Trophoblast cell (in vitro differentiated cells and primary cell): ENCODE data around the gene MBP.
"Not testable (repeated sequence)": the region's sequence is repeated elsewhere in the genome, so short reads cannot be mapped to it uniquely, and the experiment has no call there.

Experiments
- DNase-seq, 2 donors: peaks; one replicate each; pipeline ENCODE4 v3.0.0-alpha.2; 2016
- H2AFZ ChIP-seq: 2 replicates; pipeline ENCODE4 v1.6.1; 2013; ENCODE audit warnings: low read length, moderate library complexity, mild to moderate bottlenecking; ENCODE audit not compliant: insufficient read depth, poor library complexity
- H2AK5ac ChIP-seq: 2 replicates; pipeline ENCODE4 v1.6.1; 2013; ENCODE audit warnings: mild to moderate bottlenecking, low read length
- H2BK120ac ChIP-seq: 2 replicates; pipeline ENCODE4 v1.6.1; 2013; ENCODE audit warnings: low read length, mild to moderate bottlenecking, moderate library complexity; ENCODE audit not compliant: insufficient read depth, poor library complexity
- H2BK12ac ChIP-seq: 2 replicates; pipeline ENCODE4 v1.6.1; 2013; ENCODE audit warnings: mild to moderate bottlenecking, low read length, moderate library complexity
- H2BK5ac ChIP-seq: 2 replicates; pipeline ENCODE4 v1.6.1; 2013; ENCODE audit warnings: low read length, low read depth, moderate library complexity, mild to moderate bottlenecking; ENCODE audit not compliant: poor library complexity
- H3K14ac ChIP-seq: 2 replicates; pipeline ENCODE4 v1.6.1; 2013; ENCODE audit warnings: mild to moderate bottlenecking, low read length
- H3K18ac ChIP-seq: 2 replicates; pipeline ENCODE4 v1.6.1; 2013; ENCODE audit warnings: mild to moderate bottlenecking, low read length
- H3K23ac ChIP-seq: 2 replicates; pipeline ENCODE4 v1.6.1; 2013; ENCODE audit warnings: low read length
- H3K27ac ChIP-seq: 2 replicates; pipeline ENCODE4 v1.5.1; 2013; ENCODE audit warnings: low read depth, mild to moderate bottlenecking, inconsistent platforms, low read length, moderate library complexity
- H3K27me3 ChIP-seq: 2 replicates; pipeline ENCODE4 v1.6.1; 2013; ENCODE audit warnings: inconsistent platforms, mild to moderate bottlenecking, low read length, moderate library complexity; ENCODE audit not compliant: insufficient read depth
- H3K36me3 ChIP-seq, 2 experiments: 1 replicate in 1 of 2; 2 replicates in 1 of 2; pipeline ENCODE4 v1.6.1; 2013; ENCODE audit warnings: low read length in 2 of 2, mild to moderate bottlenecking in 2 of 2, moderate library complexity in 1 of 2; ENCODE audit not compliant: insufficient read depth in 2 of 2, control insufficient read depth in 1 of 2
- H3K4ac ChIP-seq: 2 replicates; pipeline ENCODE4 v1.6.1; 2013; ENCODE audit warnings: low read depth, mild to moderate bottlenecking, low read length, moderate library complexity
- H3K4me1 ChIP-seq, 2 experiments: 1 replicate in 1 of 2; 2 replicates in 1 of 2; pipeline ENCODE4 v1.6.1; 2013; ENCODE audit warnings: low read length in 2 of 2, mild to moderate bottlenecking in 2 of 2, moderate library complexity in 1 of 2; ENCODE audit not compliant: insufficient read depth in 2 of 2, control insufficient read depth in 1 of 2
- H3K4me2 ChIP-seq: 2 replicates; pipeline ENCODE4 v1.6.1; 2013; ENCODE audit warnings: inconsistent platforms, mild to moderate bottlenecking, low read length, moderate library complexity
- H3K4me3 ChIP-seq: 2 replicates; pipeline ENCODE4 v1.5.1; 2013; ENCODE audit warnings: mild to moderate bottlenecking, low read depth, low read length, inconsistent platforms
- H3K79me1 ChIP-seq: one replicate; pipeline ENCODE4 v1.6.1; 2013; ENCODE audit warnings: low read length
- H3K79me2 ChIP-seq: 2 replicates; pipeline ENCODE4 v1.6.1; 2013; ENCODE audit warnings: low read length, mild to moderate bottlenecking; ENCODE audit not compliant: control insufficient read depth, insufficient read depth, poor library complexity
- H3K9ac ChIP-seq: 2 replicates; pipeline ENCODE4 v1.6.1; 2013; ENCODE audit warnings: mild to moderate bottlenecking, low read length
- H3K9me3 ChIP-seq: 2 replicates; pipeline ENCODE4 v1.6.1; 2013; ENCODE audit warnings: low read depth, mild to moderate bottlenecking, control low read depth, inconsistent platforms, low read length; ENCODE audit not compliant: insufficient read depth
- H4K12ac ChIP-seq: 2 replicates; pipeline ENCODE4 v1.6.1; 2013; ENCODE audit warnings: low read depth, mild to moderate bottlenecking, low read length, moderate library complexity
- H4K8ac ChIP-seq: 2 replicates; pipeline ENCODE4 v1.6.1; 2013; ENCODE audit warnings: low read depth, mild to moderate bottlenecking, low read length, moderate library complexity
- H4K91ac ChIP-seq: one replicate; pipeline ENCODE4 v1.6.1; 2013; ENCODE audit warnings: low read depth, mild to moderate bottlenecking, low read length, moderate library complexity
- WGBS: extraction: QIAGEN DNeasy Blood & Tissue Kit; methylation state at CpG from one replicate; pipeline ENCODE4 v1.1.7; 2013; ENCODE audit warnings: missing lambda C conversion rate; ENCODE audit not compliant: insufficient read length, insufficient coverage; ENCODE audit errors: extremely low coverage; 5-methylcytosine and 5-hydroxymethylcytosine counted together

MBP gene

DNA sequence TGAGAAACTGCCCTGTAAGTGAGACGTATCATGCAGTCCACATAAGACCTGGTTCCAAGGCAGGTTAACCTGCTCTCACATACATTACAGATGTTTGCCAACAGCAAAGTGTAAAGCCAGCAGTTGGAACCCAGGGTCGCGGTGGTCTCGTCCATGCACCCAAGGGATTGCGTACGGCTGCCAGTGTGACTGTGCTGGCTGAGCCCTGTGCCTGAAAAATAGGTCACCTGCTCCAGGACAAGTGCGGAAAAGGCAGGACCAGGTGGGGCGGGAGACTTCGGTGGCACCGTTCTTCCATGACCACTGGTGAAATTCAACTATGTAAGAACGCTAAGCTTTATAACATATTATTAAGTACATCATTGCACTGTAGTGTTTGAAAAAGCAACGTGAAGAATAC, 110.5 kb downstream of the MBP start:
- no CpG with 5 or more reads among the region's 12 CpGs for WGBS
- Histone ChIP-seq H3K4me2 (no peak overlapping the region), H3K18ac (no peak overlapping the region), H3K9me3 (peaks cover 3% of the 10 kb centered on the region), H3K4me1 (no peaks in the 10 kb centered on the region), H3K14ac (no peak overlapping the region), H3K9ac (no peak overlapping the region), H2BK120ac (no peak overlapping the region), H2BK5ac (no peak overlapping the region), H3K79me2 (no peaks in the 10 kb centered on the region), H3K27me3 (no peaks in the 10 kb centered on the region), H2AFZ (no peak overlapping the region), H3K27ac (no peak overlapping the region), H3K23ac (no peak overlapping the region), H4K8ac (no peak overlapping the region), H3K36me3 (peaks cover 0 to 2% of the 10 kb centered on the region in 2 experiments), H4K91ac (no peak overlapping the region), H3K4ac (no peak overlapping the region), H3K79me1 (no peaks in the 10 kb centered on the region), H2AK5ac (no peak overlapping the region), H3K4me3 (no peak overlapping the region), H2BK12ac (no peak overlapping the region), H4K12ac (no peak overlapping the region)
- no peak for DNase-seq

DNA sequence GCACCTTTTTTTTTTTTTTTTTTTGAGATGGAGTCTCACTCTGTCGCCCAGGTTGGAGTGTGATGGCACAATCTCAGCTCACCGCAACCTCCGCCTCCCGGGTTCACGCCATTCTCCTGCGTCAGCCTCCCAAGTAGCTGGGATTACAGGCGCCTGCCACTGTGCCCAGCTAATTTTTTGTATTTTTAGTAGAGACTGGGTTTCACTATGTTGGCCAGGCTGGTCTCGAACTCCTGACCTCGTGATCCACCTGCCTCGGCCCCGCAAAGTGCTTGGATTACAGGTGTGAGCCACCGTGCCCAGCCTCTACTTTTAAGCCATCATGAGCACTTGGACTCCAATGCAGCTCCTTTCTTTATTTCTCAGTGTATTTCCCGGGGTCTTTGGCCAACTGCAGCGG, 111.1 kb downstream of the MBP start:
- H2BK120ac ChIP-seq, H4K12ac ChIP-seq, H2BK5ac ChIP-seq, H3K4me2 ChIP-seq, H3K79me1 ChIP-seq, H3K18ac ChIP-seq, H4K91ac ChIP-seq, H2AK5ac ChIP-seq, H3K27ac ChIP-seq, H3K9me3 ChIP-seq, DNase-seq, H3K14ac ChIP-seq, H3K27me3 ChIP-seq, H3K23ac ChIP-seq, H3K36me3 ChIP-seq, H2BK12ac ChIP-seq, H4K8ac ChIP-seq, H3K9ac ChIP-seq, H3K4ac ChIP-seq, H3K4me3 ChIP-seq, H3K79me2 ChIP-seq, H3K4me1 ChIP-seq, H2AFZ ChIP-seq: not testable (repeated sequence)
- no CpG with 5 or more reads among the region's 14 CpGs for WGBS

DNA sequence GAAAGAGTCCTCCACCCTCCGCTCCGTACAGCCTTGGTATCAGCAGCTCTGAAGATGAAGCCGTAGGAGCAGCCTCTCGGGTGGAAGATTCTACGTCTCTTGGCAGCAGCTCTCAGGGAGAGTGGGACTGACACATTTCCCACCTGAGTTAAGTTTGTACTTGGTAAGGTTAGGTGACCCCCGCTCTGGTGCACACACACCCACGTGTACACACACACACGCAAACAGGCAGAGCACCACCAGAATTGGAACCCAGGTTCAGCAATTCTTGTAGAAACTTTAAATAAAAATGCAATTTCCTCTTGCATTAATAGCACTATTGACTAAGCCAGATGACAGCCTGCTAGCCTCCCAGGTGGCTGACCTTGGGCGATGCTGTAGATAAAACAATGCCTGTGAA, 111.5 kb downstream of the MBP start:
- Histone ChIP-seq H3K27ac (no peak overlapping the region), H2BK120ac (no peak overlapping the region), H3K4me1 (no peaks in the 10 kb centered on the region), H3K4me3 (no peak overlapping the region), H4K8ac (no peak overlapping the region), H3K18ac (no peak overlapping the region), H3K36me3 (peaks cover 7 to 11% of the 10 kb centered on the region in 2 experiments), H3K27me3 (no peaks in the 10 kb centered on the region), H3K9me3 (peaks cover 3% of the 10 kb centered on the region), H4K91ac (no peak overlapping the region), H3K23ac (no peak overlapping the region), H3K14ac (no peak overlapping the region), H2AK5ac (no peak overlapping the region), H2BK12ac (no peak overlapping the region), H4K12ac (no peak overlapping the region), H3K9ac (no peak overlapping the region), H2BK5ac (no peak overlapping the region), H3K4me2 (no peak overlapping the region), H3K79me2 (no peaks in the 10 kb centered on the region), H2AFZ (no peak overlapping the region), H3K79me1 (no peaks in the 10 kb centered on the region), H3K4ac (no peak overlapping the region)
- no CpG with 5 or more reads among the region's 9 CpGs for WGBS
- no peak for DNase-seq

DNA sequence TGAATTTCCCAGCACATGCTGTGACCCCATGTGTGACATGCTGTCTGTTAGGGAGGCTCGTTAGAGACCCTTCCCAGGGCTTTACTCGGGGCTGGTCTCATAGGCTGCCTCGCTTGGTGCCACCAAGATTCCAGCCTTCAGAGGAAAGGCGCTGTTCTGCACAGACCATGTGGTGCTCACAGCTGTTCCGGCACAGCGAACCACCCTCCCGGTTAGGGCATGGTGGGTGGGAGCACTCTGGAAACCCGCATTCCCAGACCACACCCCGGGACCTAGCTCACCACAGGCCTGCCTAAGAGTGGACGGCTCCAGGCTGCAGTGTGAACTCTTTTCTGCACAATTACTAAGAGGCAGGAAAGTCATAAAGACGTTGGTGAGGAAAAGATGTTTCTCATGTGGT, 112.0 kb downstream of the MBP start:
- Histone ChIP-seq H4K91ac (no peak overlapping the region), H3K9ac (no peak overlapping the region), H3K4ac (no peak overlapping the region), H3K79me2 (no peaks in the 10 kb centered on the region), H2AFZ (no peak overlapping the region), H3K9me3 (peaks cover 3% of the 10 kb centered on the region), H3K79me1 (no peaks in the 10 kb centered on the region), H4K12ac (no peak overlapping the region), H3K4me3 (no peak overlapping the region), H3K4me1 (no peaks in the 10 kb centered on the region), H2BK12ac (no peak overlapping the region), H3K27ac (no peak overlapping the region), H3K14ac (no peak overlapping the region), H3K23ac (no peak overlapping the region), H2AK5ac (no peak overlapping the region), H2BK120ac (no peak overlapping the region), H3K27me3 (no peaks in the 10 kb centered on the region), H4K8ac (no peak overlapping the region), H3K36me3 (peaks cover 7 to 11% of the 10 kb centered on the region in 2 experiments), H3K18ac (no peak overlapping the region), H2BK5ac (no peak overlapping the region), H3K4me2 (no peak overlapping the region)
- no CpG with 5 or more reads among the region's 11 CpGs for WGBS
- DNase-seq = no peak
